HG03025 (cell line): ENCODE measurements around the gene ZNF474.

Experiments
- ATAC-seq: cut with Tn5 transposase; IDR thresholded peaks from one replicate; pipeline ENCODE4 v1.9.1; 2021; ENCODE audit warnings: mild to moderate bottlenecking, moderate library complexity; ENCODE audit not compliant: unreplicated experiment, low FRiP score

ZNF474 gene

GRCh38 chr5:122114501-122114900 lies 14.8 kb upstream of the ZNF474 start:
- no peak for ATAC-seq

DNA sequence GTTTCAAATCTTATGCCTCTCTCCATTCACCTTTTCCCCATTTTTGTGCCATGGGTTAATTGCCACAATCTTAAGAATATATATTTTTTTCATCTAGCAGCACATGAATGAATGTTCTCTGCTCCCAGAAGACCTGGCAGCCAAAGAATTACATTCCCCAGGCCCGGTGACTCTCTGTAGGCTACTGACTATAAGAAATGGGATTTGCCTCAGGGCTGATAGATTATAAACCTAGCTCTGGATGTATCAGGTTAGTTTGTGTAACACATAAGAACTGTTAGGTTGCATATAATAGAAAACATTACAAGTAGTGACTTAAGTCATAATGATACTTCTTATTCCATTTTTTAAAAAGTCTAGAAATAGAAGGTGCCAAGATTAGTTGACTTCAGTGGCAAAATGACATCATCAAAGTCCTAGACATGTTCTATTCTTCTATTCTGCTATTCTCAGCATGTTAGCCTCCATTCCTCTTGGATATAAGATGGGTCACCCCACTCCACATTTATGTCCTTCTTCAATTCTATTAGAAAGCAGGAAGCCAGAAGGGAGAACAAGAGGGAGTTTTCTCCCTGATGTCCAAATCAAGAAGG lies 10.9 kb upstream of the ZNF474 start:
- ATAC-seq = no peak

DNA sequence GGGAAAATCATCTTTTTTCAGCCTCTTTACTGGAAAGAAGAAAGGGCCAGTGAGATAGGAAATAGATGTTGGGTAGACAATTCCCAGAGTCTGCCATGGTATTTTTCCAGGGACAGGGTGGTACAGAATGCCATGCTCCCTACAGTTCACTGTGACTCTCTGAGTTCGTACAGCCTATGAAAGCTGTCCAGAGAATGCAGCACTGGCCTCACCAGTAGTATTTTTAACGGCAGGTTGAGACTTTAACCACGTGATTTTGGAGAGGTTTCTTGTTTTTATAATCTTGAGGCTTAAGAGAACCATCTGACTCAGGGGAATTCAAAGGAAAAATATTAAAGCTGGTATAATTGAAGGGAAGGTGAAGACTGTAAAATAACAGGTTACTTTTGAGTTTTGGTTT lies 10.1 kb upstream of the ZNF474 start:
- no peak for ATAC-seq

- ATAC-seq = no peak
Measured at GRCh38 chr5:122120493-122120892, 8.9 kb upstream of the ZNF474 start.

DNA sequence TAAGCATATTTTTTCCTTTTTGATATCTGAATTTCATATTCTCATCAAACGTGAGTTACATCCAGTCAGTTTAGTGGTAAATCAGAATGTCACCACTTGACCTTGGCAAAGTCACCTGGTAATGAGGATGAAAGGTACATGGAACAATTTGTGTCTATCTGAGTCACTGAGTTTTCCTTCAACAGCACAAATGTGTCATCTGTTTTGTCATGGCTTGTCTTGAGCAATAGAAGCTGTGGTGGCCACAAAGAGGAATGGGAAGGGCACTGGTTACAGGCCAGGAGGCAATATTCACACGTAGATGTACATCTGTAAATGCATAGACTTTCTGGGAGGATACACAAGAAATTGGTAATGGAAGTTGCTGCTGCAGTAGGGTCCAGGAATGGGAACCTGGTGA lies 8.4 kb upstream of the ZNF474 start:
- no peak for ATAC-seq

- no peak for ATAC-seq
Measured at GRCh38 chr5:122121479-122122465, 7.6 kb upstream of the ZNF474 start.

DNA sequence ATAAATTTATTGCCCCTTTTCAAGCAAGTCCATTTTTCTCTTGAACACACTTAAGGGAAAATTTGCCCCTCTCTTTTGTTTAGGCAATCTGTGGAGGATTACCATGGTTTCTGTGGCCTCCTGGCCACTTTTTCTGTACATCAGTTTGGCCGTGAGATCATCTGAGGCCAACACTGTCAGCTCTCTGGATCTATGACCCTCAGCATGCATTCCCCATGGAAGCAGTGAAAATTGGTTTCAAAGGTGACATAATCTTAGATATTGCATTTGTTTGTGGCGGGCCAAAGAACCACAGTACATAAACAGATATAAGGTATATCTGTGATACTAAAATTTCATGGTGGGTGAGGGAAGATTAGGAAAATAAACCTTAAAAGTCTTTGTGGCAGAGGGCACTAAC lies 4.6 kb upstream of the ZNF474 start:
- ATAC-seq = no peak

GRCh38 chr5:122126177-122126755 lies 3.1 kb upstream of the ZNF474 start:
- ATAC-seq = no peak

GRCh38 chr5:122126756-122127321 lies 2.5 kb upstream of the ZNF474 start:
- ATAC-seq = no peak

DNA sequence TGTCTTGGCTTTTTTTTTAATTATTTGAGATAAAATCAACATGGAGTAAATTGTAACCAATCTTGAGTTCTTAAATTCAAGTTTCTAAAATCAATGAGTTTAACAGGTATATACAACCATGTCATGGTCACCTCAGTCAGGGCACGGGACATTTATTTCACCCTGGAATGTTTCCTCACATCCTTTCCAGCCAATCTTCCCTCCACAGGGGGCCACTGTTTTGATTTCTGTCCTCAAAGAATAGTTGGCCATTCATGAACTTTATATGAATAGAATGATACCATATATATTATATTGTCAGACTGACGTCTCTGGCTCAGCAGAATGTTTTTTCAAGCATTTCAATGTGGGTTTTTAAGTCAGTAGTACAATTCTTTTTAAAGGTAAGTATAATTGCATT lies 806 bp downstream of the ZNF474 start:
- no peak for ATAC-seq

DNA sequence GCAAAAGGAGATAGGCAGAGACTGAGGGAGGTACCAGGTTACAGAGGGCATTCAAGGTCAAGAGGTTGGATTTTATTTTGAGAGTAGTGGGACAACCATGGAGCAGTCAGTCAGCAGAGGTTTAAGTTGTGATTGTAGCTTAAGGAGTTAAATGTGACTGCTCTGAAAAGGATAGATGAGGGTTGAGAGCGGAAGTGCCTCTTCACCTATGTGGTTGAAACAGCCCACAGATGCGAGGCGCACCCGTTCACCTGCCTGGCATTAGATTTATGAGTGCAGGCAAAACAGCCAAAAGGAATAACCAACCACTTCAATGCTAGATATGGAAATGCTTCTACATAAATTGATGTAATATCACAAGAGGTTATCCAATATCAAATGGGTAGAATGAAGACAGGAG lies 8.4 kb downstream of the ZNF474 start:
- ATAC-seq = no peak

GRCh38 chr5:122138356-122138755 lies 9.0 kb downstream of the ZNF474 start:
- no peak for ATAC-seq

DNA sequence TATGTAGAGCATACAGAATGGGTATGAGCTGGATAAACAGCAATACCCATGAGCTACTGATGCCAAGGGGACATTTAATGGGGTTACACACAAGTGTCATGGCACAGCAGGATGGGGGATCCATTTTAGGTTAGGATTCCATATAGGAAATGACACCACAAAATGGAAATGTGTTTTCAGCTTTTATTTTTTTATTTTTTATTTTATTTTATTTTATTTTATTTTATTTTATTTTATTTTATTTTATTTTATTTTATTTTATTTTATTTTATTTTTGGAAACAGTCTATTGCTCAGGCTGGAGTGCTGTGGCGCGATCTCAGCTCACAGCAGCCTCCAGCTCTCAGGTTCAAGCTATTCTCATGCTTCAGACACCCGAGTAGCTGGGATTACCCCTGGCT lies 11.6 kb downstream of the ZNF474 start:
- no peak for ATAC-seq

GRCh38 chr5:122141751-122142150 lies 12.4 kb downstream of the ZNF474 start:
- no peak for ATAC-seq

- ATAC-seq = no peak
Measured at GRCh38 chr5:122142480-122143164, 13.3 kb downstream of the ZNF474 start.

DNA sequence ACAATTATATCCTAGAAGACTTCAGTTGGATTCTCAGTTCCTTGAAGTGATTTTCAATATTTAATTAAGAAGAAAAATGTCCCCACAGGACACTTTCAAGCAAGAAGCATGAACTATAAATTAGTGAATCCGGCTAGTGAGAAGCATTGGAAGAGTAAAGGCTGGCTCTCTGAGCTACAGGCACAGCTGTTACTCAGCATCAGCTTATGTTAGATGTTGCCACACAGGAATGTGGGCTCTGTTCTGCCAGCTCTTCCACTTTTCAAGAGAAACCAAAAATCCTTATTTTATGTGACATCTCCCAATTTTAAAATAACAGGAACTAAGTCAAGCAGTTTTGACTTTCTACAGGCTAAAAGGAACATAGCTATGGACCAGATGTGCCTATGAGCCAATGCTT lies 14.9 kb downstream of the ZNF474 start:
- ATAC-seq = no peak

DNA sequence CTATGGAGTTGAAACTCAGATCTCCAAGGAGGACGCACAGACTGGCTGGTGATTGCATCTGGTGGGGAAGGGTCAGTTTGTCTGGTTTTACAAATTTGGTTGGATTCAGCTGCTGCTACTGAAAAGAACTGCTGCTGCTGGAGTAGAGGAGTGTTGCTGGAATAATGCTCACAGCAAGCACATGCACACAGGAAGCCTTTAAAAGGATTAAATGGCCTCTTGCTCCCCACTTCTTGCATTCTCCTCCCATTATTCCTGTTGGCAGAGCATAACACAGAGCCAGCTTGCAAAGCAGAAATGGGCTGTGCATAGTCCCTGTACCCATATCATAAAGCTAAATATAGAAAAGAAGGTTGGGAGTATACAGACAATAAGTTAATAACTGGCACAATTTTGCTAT lies 16.6 kb downstream of the ZNF474 start:
- no peak for ATAC-seq

DNA sequence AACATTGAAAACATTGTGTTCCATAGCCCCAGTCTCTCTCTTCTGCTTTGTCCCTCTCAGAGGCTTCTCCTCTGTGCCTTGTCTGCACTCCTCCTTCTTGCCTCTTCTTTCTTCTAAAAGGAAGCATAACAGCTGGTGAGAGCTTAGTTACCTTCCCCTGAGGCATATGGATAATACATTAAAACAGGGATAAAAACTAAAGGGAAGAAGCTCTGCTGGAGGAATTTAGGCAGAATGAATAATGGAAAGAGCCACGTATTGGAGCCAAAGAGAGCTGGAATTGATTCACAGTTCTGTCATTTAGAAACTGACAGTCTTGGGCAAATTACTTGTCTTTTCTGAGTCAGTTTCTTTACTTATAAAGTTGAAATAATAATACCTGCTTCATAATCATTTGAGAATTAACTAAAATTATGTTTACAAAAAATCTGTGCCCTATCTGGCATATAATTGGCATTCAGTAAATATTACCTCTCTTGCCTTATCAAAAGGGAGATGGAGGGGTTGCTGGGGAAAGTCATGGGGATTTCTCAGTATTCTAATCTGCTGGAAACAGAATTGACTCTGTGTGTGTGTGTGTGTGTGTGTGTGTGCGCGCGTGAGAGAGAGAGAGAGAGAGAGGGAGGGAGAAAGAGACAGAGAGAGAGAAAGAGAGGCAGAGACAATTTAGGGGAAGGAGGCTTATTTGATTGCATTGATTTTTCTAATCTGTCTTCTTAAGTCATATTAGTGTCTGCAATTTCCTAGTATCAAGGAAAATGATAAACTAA lies 20.2 kb downstream of the ZNF474 start:
- ATAC-seq = no peak

- ATAC-seq = no peak
Measured at GRCh38 chr5:122150215-122150614, 20.9 kb downstream of the ZNF474 start.

DNA sequence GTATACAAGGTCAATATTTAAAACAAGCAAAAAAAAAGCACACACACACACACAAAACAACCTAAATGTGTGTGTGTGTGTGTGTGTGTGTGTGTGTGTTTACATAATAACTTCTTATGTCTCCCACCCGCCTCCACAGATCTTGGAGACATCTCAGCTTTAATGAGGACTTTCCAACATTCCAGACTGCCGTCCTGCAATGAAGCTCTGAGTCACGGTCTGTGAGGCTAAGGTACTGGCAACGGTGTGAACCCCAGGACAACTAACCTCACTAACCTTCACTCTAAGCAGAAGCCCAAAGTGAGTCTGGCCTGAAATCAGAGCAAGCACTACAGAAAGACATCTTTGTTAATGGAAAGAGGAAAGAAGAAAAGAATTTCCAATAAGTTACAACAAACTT lies 22.3 kb downstream of the ZNF474 start:
- ATAC-seq = no peak
